Stimulated activated CD4-positive, alpha-beta T cell treated with anti-CD3 and anti-CD28 coated beads, Interleukin-2, amount 100 ng/mL, for 24 hours (primary cell): ENCODE data around the gene MCF2L.

Source experiments
- DNase-seq, 2 donors: peaks; one replicate each; pipeline ENCODE4 v3.0.0-alpha.2; 2020

MCF2L gene

GRCh38 chr13:113000575-113000974 lies 31.6 kb downstream of the MCF2L start:
- no peak for DNase-seq

GRCh38 chr13:113001241-113002140 lies 32.5 kb downstream of the MCF2L start:
- no peak for DNase-seq

- no peak for DNase-seq
Measured at GRCh38 chr13:113002206-113002912, 33.3 kb downstream of the MCF2L start.

- DNase-seq, result no peak
Measured at GRCh38 chr13:113002913-113003290, 33.9 kb downstream of the MCF2L start.

GRCh38 chr13:113004126-113004525 lies 35.1 kb downstream of the MCF2L start:
- DNase-seq, result no peak

GRCh38 chr13:113005076-113005865 lies 36.3 kb downstream of the MCF2L start:
- DNase-seq, result peak in 1 of 2 donors; percentile 15

GRCh38 chr13:113005997-113006396 lies 37.0 kb downstream of the MCF2L start:
- no peak for DNase-seq

GRCh38 chr13:113006660-113007059 lies 37.6 kb downstream of the MCF2L start:
- DNase-seq, result no peak

- no peak for DNase-seq
Measured at GRCh38 chr13:113008851-113009250, 39.8 kb downstream of the MCF2L start.

- DNase-seq, result no peak
Measured at GRCh38 chr13:113009743-113010509, 40.9 kb downstream of the MCF2L start.

- no peak for DNase-seq
Measured at GRCh38 chr13:113010510-113010865, 41.5 kb downstream of the MCF2L start.

- DNase-seq, result no peak
Measured at GRCh38 chr13:113013303-113013702, 44.3 kb downstream of the MCF2L start.

GRCh38 chr13:113013878-113014751 lies 45.1 kb downstream of the MCF2L start:
- no peak for DNase-seq

- no peak for DNase-seq
Measured at GRCh38 chr13:113014752-113015745, 46.0 kb downstream of the MCF2L start.

- no peak for DNase-seq
Measured at GRCh38 chr13:113015826-113016525, 47.0 kb downstream of the MCF2L start.

- DNase-seq, result no peak
Measured at GRCh38 chr13:113016526-113017295, 47.7 kb downstream of the MCF2L start.

GRCh38 chr13:113017506-113018215 lies 48.6 kb downstream of the MCF2L start:
- no peak for DNase-seq
